Fibroblast of villous mesenchyme (primary cell): Measurements from ENCODE around the gene TMEM164. TPM values are rescaled to one million over a fixed set of nuclear protein-coding genes. Genes with fewer than 3 reads are reported as not detected.
A peak's percentile ranks its signal among the peaks of the same experiment; 100 is the strongest.

ENCODE experiments used
- DNase-seq: peaks from one replicate; pipeline ENCODE4 v3.0.0-alpha.2; 2010; ENCODE audit warnings: low read depth
- H3K4me3 ChIP-seq: 2 replicates; pipeline ENCODE4 v1.5.1; 2011; ENCODE audit warnings: low read depth, mild to moderate bottlenecking, low read length
- CTCF ChIP-seq: IDR thresholded peaks from 2 replicates; pipeline ENCODE4 v1.5.1; 2012; ENCODE audit warnings: low read depth, mild to moderate bottlenecking, low read length; ENCODE audit not compliant: insufficient read depth
- total RNA-seq: library from RNA; depleted of rRNA; stranded (reverse); fragments of >200 nt; gene quantifications from 2 replicates; pipeline ENCODE4 v1.2.3, GENCODE V29; 2012

The TMEM164 gene
- total RNA-seq, 1 donor: 11.7 TPM

- no peak for TF ChIP-seq CTCF
- no peak overlapping the region for H3K4me3 ChIP-seq
- DNase-seq: no peak
Observed at GRCh38 chrX:110159865-110160264, 157.0 kb downstream of the TMEM164 start.

GRCh38 chrX:110161361-110161686 lies 158.4 kb downstream of the TMEM164 start:
- TF ChIP-seq CTCF: no peak
- H3K4me3 ChIP-seq: no peak overlapping the region
- no peak for DNase-seq

GRCh38 chrX:110162131-110162530 lies 159.2 kb downstream of the TMEM164 start:
- no peak for TF ChIP-seq CTCF
- H3K4me3 ChIP-seq: no peak overlapping the region
- DNase-seq: no peak

GRCh38 chrX:110162867-110163266 lies 160.0 kb downstream of the TMEM164 start:
- TF ChIP-seq CTCF: no peak
- DNase-seq: no peak
- H3K4me3 ChIP-seq: no peak overlapping the region

- no peak overlapping the region for H3K4me3 ChIP-seq
- no peak for DNase-seq
- TF ChIP-seq CTCF: no peak
Observed at GRCh38 chrX:110163488-110163887, 160.6 kb downstream of the TMEM164 start.

- peak; percentile 51 for TF ChIP-seq CTCF
- H3K4me3 ChIP-seq: no peak overlapping the region
- no peak for DNase-seq
Observed at GRCh38 chrX:110167952-110168451, 165.1 kb downstream of the TMEM164 start.

- no peak overlapping the region for H3K4me3 ChIP-seq
- DNase-seq: no peak
- no peak for TF ChIP-seq CTCF
Observed at GRCh38 chrX:110168585-110168984, 165.7 kb downstream of the TMEM164 start.
